Natural killer cell (primary cell): ENCODE data around the gene GPR89A. TPM values are rescaled to one million over a fixed set of nuclear protein-coding genes. Genes with fewer than 3 reads are reported as not detected.

Experiments
- ATAC-seq, 3 donors: fragments of 150-1000 bp in 2 of 3; fragments of 200-7000 bp in 1 of 3; cut with Tn5 transposase; 1 replicate in 1 of 3; 2 replicates in 2 of 3; pipeline ENCODE4 v1.10.0; 2021; ENCODE audit warnings: mild to moderate bottlenecking in 2 of 3, moderate library complexity in 2 of 3
- DNase-seq, 2 donors: peaks; one replicate each; pipeline versions ENCODE4 v3.0.0 to v3.0.0-alpha.2; 2013 to 2021; ENCODE audit warnings: mixed read lengths in 1 of 2
- H3K27ac ChIP-seq: one replicate; pipeline ENCODE4 v1.5.1; 2013; ENCODE audit warnings: mild to moderate bottlenecking, low read length
- H3K27me3 ChIP-seq: one replicate; pipeline ENCODE4 v1.6.1; 2013; ENCODE audit warnings: low read length; ENCODE audit not compliant: control insufficient read depth, insufficient read depth
- H3K36me3 ChIP-seq: one replicate; pipeline ENCODE4 v1.6.1; 2013; ENCODE audit warnings: low read length; ENCODE audit not compliant: control insufficient read depth, insufficient read depth
- H3K4me1 ChIP-seq: one replicate; pipeline ENCODE4 v1.6.1; 2013; ENCODE audit warnings: low read length; ENCODE audit not compliant: control insufficient read depth, insufficient read depth
- H3K4me3 ChIP-seq: one replicate; pipeline ENCODE4 v1.5.1; 2013; ENCODE audit warnings: low read length
- H3K9me3 ChIP-seq: one replicate; pipeline ENCODE4 v1.6.1; 2013; ENCODE audit warnings: low read length; ENCODE audit not compliant: control insufficient read depth, insufficient read depth
- H3K27ac Mint-ChIP-seq, 2 donors: one replicate each; pipeline ENCODE4 v1.8.0; 2022; ENCODE audit warnings: mild to moderate bottlenecking in 2 of 2, mixed read lengths in 2 of 2, moderate library complexity in 1 of 2
- H3K27me3 Mint-ChIP-seq, 2 donors: one replicate each; pipeline ENCODE4 v1.8.0; 2022; ENCODE audit warnings: low read depth in 2 of 2, mixed read lengths in 2 of 2
- H3K36me3 Mint-ChIP-seq: one replicate; pipeline ENCODE4 v1.8.0; 2022; ENCODE audit warnings: mixed read lengths
- H3K4me1 Mint-ChIP-seq, 2 donors: one replicate each; pipeline ENCODE4 v1.8.0; 2022; ENCODE audit warnings: mixed read lengths in 2 of 2
- H3K4me3 Mint-ChIP-seq: one replicate; pipeline ENCODE4 v1.8.0; 2022; ENCODE audit warnings: mild to moderate bottlenecking, moderate library complexity, mixed read lengths
- H3K9me3 Mint-ChIP-seq, 2 donors: one replicate each; pipeline ENCODE4 v1.8.0; 2022; ENCODE audit warnings: mixed read lengths in 2 of 2
- CTCF ChIP-seq: fragments of 200-600 bp; IDR thresholded peaks from one replicate; pipeline ENCODE4 v1.8.0; 2022; ENCODE audit warnings: antibody characterized with exemption
- WGBS: methylation state at CpG from one replicate; pipeline ENCODE4 v1.1.7; 2013; ENCODE audit warnings: missing lambda C conversion rate; ENCODE audit not compliant: insufficient coverage; 5-methylcytosine and 5-hydroxymethylcytosine counted together
- intact Hi-C: fragments of 100-400 bp; cut with micrococcal nuclease; formaldehyde crosslinking; loops from one replicate; pipeline ENCODE4 v1.14.2; 2022
- total RNA-seq, 4 donors: library from RNA; stranded (reverse); fragments of 120-200 nt in 1 of 4; gene quantifications; one replicate each; pipeline versions ENCODE4 v1.2.3 to v1.2.4, GENCODE V29; 2013 to 2022

Gene GPR89A
- total RNA-seq, 3 donors from 2014 or later (not counting 1 experiment from before 2014, with no cell fraction given): 31.9 to 50.1 (median 37.2) TPM

- H3K9me3 ChIP-seq: no peaks in the 10 kb centered on the region
- Mint-ChIP-seq H3K36me3 (no peaks in the 10 kb centered on the region), H3K27me3 (peaks cover 0 to 4% of the 10 kb centered on the region in 2 donors), H3K27ac (no peak overlapping the region), H3K4me3 (no peak overlapping the region), H3K9me3 (no peaks in the 10 kb centered on the region), H3K4me1 (peaks cover 31 to 46% of the 10 kb centered on the region in 2 donors)
- H3K4me1 ChIP-seq: peaks cover 14% of the 10 kb centered on the region
- H3K27me3 ChIP-seq: no peaks in the 10 kb centered on the region
- intact Hi-C loops: no loop called here
- WGBS: 85% methylated on average over 5 of the region's 5 CpGs
- DNase-seq (no peak), ATAC-seq (no peak)
- no peak overlapping the region for H3K4me3 ChIP-seq
- TF ChIP-seq CTCF: no peak
- H3K27ac ChIP-seq: no peak overlapping the region
- H3K36me3 ChIP-seq: no peaks in the 10 kb centered on the region
Measured at GRCh38 chr1:145695821-145696629, 88.2 kb downstream of the GPR89A start.

GRCh38 chr1:145696630-145696960 lies 88.8 kb downstream of the GPR89A start:
- H3K36me3 ChIP-seq: no peaks in the 10 kb centered on the region
- H3K4me3 ChIP-seq: no peak overlapping the region
- TF ChIP-seq CTCF: no peak
- Mint-ChIP-seq H3K27me3 (peaks cover 0 to 4% of the 10 kb centered on the region in 2 donors), H3K36me3 (no peaks in the 10 kb centered on the region), H3K4me1 (peaks cover 25 to 40% of the 10 kb centered on the region in 2 donors), H3K9me3 (no peaks in the 10 kb centered on the region), H3K27ac (no peak overlapping the region), H3K4me3 (no peak overlapping the region)
- DNase-seq: no peak
- H3K4me1 ChIP-seq: peaks cover 8% of the 10 kb centered on the region
- intact Hi-C loops: no loop called here
- no peaks in the 10 kb centered on the region for H3K9me3 ChIP-seq
- H3K27me3 ChIP-seq: no peaks in the 10 kb centered on the region
- no peak overlapping the region for H3K27ac ChIP-seq
- no peak for ATAC-seq
- 98% methylated on average over 3 of the region's 3 CpGs for WGBS

- no peak for ATAC-seq
- no peaks in the 10 kb centered on the region for H3K9me3 ChIP-seq
- intact Hi-C loops: no loop called here
- Mint-ChIP-seq H3K27ac (no peak overlapping the region), H3K4me3 (no peak overlapping the region), H3K4me1 (peaks cover 8 to 22% of the 10 kb centered on the region in 2 donors), H3K36me3 (no peaks in the 10 kb centered on the region), H3K27me3 (peaks cover 0 to 4% of the 10 kb centered on the region in 2 donors), H3K9me3 (no peaks in the 10 kb centered on the region)
- no peaks in the 10 kb centered on the region for H3K36me3 ChIP-seq
- TF ChIP-seq CTCF: no peak
- H3K4me1 ChIP-seq: no peaks in the 10 kb centered on the region
- WGBS: 96% methylated on average over 2 of the region's 2 CpGs
- H3K27ac ChIP-seq: no peak overlapping the region
- no peak for DNase-seq
- no peaks in the 10 kb centered on the region for H3K27me3 ChIP-seq
- H3K4me3 ChIP-seq: no peak overlapping the region
Measured at GRCh38 chr1:145701306-145701862, 93.6 kb downstream of the GPR89A start.
